ENCODE measurements around the gene CHST9. TPM values are rescaled to one million over a fixed set of nuclear protein-coding genes. Genes with fewer than 3 reads are reported as not detected.

The CHST9 gene
- total and polyA plus RNA-seq, 2 of the 4 experiments (the other 2 are of a cell fraction) = not detected

- no peaks in the 10 kb centered on the region for H4K20me1 ChIP-seq (ENCODE audit: insufficient read depth, low read length)
- H2AK9ac ChIP-seq (replicated peaks; ENCODE audit: low read depth, low read length, poor library complexity) = no peak overlapping the region
- no peaks in the 10 kb centered on the region for H3K36me3 ChIP-seq (ENCODE audit: control insufficient read depth, insufficient read depth, low read length)
- no peak overlapping the region for H3K4me3 ChIP-seq (ENCODE audit: insufficient read depth, low read depth, low read length)
- H2AFZ ChIP-seq (replicated peaks; ENCODE audit: low read length, poor library complexity) = no peak overlapping the region
- no peak for DNase-seq
- no peak overlapping the region for H3K23ac ChIP-seq (ENCODE audit: low read depth, low read length)
- in situ Hi-C loops (cut with MboI; ENCODE audit: low sequenced_read_pairs) (no loop called here), dilution Hi-C loops (cut with HindIII; ENCODE audit: low sequenced_read_pairs, unreplicated experiment) (no loop called here), intact Hi-C loops (cut with micrococcal nuclease) (no loop called here)
- no TSS peak for BruUV-seq (replicated peaks)
- no peaks in the 10 kb centered on the region for H3K79me1 ChIP-seq (ENCODE audit: low read depth in 1 of 2, low read length in 2 of 2)
- no peak overlapping the region for H2BK5ac ChIP-seq (ENCODE audit: low read depth, low read length, poor library complexity, severe bottlenecking)
- H3K4me2 ChIP-seq (ENCODE audit: low read depth, low read length) = no peak overlapping the region
- no peak overlapping the region for H3K9ac ChIP-seq (ENCODE audit: low read depth, low read length)
- CTCF ChIA-PET = interaction anchor here (0.5 kb wide), 1 partner anchor 388 kb away, joined by 3 read pairs; no protein-coding TSS in a partner anchor
- no peaks in the 10 kb centered on the region for H3K4me1 ChIP-seq (ENCODE audit: control insufficient read depth, insufficient read depth, low read length)
- H3K56ac ChIP-seq (ENCODE audit: extremely low read depth, insufficient read depth, low read length) = no peak overlapping the region
- ATAC-seq (ENCODE audit: low read depth) = no peak
- H3K9me3 ChIP-seq (ENCODE audit: control insufficient read depth, insufficient read depth, low read length) = peaks cover 10% of the 10 kb centered on the region
- H3K14ac ChIP-seq (replicated peaks; ENCODE audit: low read depth, low read length) = no peak overlapping the region
- H3K4ac ChIP-seq (ENCODE audit: low read depth, low read length) = no peak overlapping the region
- H3K27me3 ChIP-seq (ENCODE audit: control insufficient read depth, insufficient read depth, low read length) = no peaks in the 10 kb centered on the region
- no peak for TF ChIP-seq MAFK (IDR thresholded peaks at IDR 0.05; ENCODE audit: low read depth, low read length)
- no peak for TF ChIP-seq SMC3 (IDR thresholded peaks at IDR 0.05; ENCODE audit: low read depth, low read length)
- TF ChIP-seq MAZ (IDR thresholded peaks at IDR 0.05; ENCODE audit: borderline replicate concordance, low read depth, low read length) = no peak
- TF ChIP-seq RFX5 (IDR thresholded peaks at IDR 0.05; ENCODE audit: low read depth, low read length) = no peak
- no peak for TF ChIP-seq FOS (IDR thresholded peaks at IDR 0.05; ENCODE audit: low read depth, low read length)
- TF ChIP-seq ELK1 (IDR thresholded peaks at IDR 0.05; ENCODE audit: borderline replicate concordance, low read depth, low read length) = no peak
- no peak for TF ChIP-seq USF2 (IDR thresholded peaks at IDR 0.05; ENCODE audit: low read depth, low read length)
- no peak for TF ChIP-seq MXI1 (IDR thresholded peaks at IDR 0.05; ENCODE audit: borderline replicate concordance, low read depth, low read length)
- TF ChIP-seq BHLHE40 (IDR thresholded peaks at IDR 0.05; ENCODE audit: low read depth, low read length) = no peak
- TF ChIP-seq CEBPB (IDR thresholded peaks at IDR 0.05; ENCODE audit: low read depth, low read length) = no peak
- TF ChIP-seq POLR2A (IDR thresholded peaks at IDR 0.05; ENCODE audit: low read depth, low read length) = no peak
- TF ChIP-seq RCOR1 (IDR thresholded peaks at IDR 0.05; ENCODE audit: insufficient replicate concordance, low read length) = no peak
- no peak for TF ChIP-seq NFE2L2 (IDR thresholded peaks at IDR 0.05; ENCODE audit: low read depth, low read length)
- no peak for TF ChIP-seq CHD1 (IDR thresholded peaks at IDR 0.05; ENCODE audit: low read depth, low read length)
- no peak for TF ChIP-seq RAD21 (IDR thresholded peaks at IDR 0.05; ENCODE audit: low read length)
- no peak for TF ChIP-seq CTCF (conservative IDR thresholded peaks at IDR 0.05; ENCODE audit: low read depth, low read length)
- POLR2A ChIA-PET (ENCODE audit: unreplicated experiment) = no interaction called here
- H3K18ac ChIP-seq (ENCODE audit: low read depth, low read length) = no peak overlapping the region
- no peak overlapping the region for H4K8ac ChIP-seq (ENCODE audit: low read depth in 2 of 2, low read length in 2 of 2)
- no peak overlapping the region for H4K5ac ChIP-seq (ENCODE audit: low read depth, low read length)
- H3K27ac ChIP-seq (ENCODE audit: insufficient read depth, low read length) = no peak overlapping the region
- no peak overlapping the region for H2BK120ac ChIP-seq (ENCODE audit: low read depth, low read length)
- WGBS, 2 experiments (ENCODE audit: extremely low coverage in 2 of 2, insufficient read length in 1 of 2) = no CpG with 5 or more reads among the region's 7 CpGs
- H2AK5ac ChIP-seq (ENCODE audit: low read depth, low read length) = no peak overlapping the region
- no peaks in the 10 kb centered on the region for H3K9me1 ChIP-seq (ENCODE audit: insufficient read depth, low read length)
- H4K91ac ChIP-seq (ENCODE audit: insufficient read depth, low read depth, low read length) = no peak overlapping the region
- no peak overlapping the region for H2BK15ac ChIP-seq (ENCODE audit: low read depth, low read length)
- no peak overlapping the region for H2BK20ac ChIP-seq (ENCODE audit: low read depth, low read length)
These were observed 55.0 kb downstream of the CHST9 start for GRCh38 chr18:27130065-27130630.

Measured in IMR-90 (cell line).